GM20000 (cell line): ENCODE data around the gene CMTM8.

Source experiments
- DNase-seq: peaks from one replicate; pipeline ENCODE4 v3.0.0; 2012; ENCODE audit warnings: low spot score
- CTCF ChIP-seq: IDR thresholded peaks from 2 replicates; pipeline ENCODE4 v1.5.1; 2012; ENCODE audit warnings: mild to moderate bottlenecking, control low read depth; ENCODE audit errors: extremely low read depth, missing control alignments

The CMTM8 gene

GRCh38 chr3:32302601-32303398, 64.3 kb downstream of the CMTM8 start:
- DNase-seq: no peak
- TF ChIP-seq CTCF: no peak

- TF ChIP-seq CTCF: no peak
- DNase-seq: no peak
Measured at GRCh38 chr3:32303399-32303747, 64.9 kb downstream of the CMTM8 start.

GRCh38 chr3:32303977-32304881, 65.7 kb downstream of the CMTM8 start:
- DNase-seq: no peak
- no peak for TF ChIP-seq CTCF

- DNase-seq: no peak
- no peak for TF ChIP-seq CTCF
Measured at GRCh38 chr3:32305361-32305876, 66.9 kb downstream of the CMTM8 start.

GRCh38 chr3:32306072-32306471, 67.6 kb downstream of the CMTM8 start:
- no peak for DNase-seq
- TF ChIP-seq CTCF: no peak

GRCh38 chr3:32307591-32307990, 69.1 kb downstream of the CMTM8 start:
- DNase-seq: no peak
- TF ChIP-seq CTCF: no peak

- DNase-seq: no peak
- no peak for TF ChIP-seq CTCF
Measured at GRCh38 chr3:32308378-32308777, 69.9 kb downstream of the CMTM8 start.
